SU-DHL-6 (cell line): ENCODE results near the gene WWOX.

Experiments
- H2AFZ ChIP-seq: fragments of 200-600 bp; sonication (generic); 2 replicates; pipeline ENCODE4 v1.6.1; 2014; ENCODE audit warnings: low read depth, mild to moderate bottlenecking, moderate library complexity, mixed read lengths, antibody characterized with exemption, low read length; ENCODE audit not compliant: severe bottlenecking
- H3F3A ChIP-seq: fragments of 200-600 bp; shearing (Covaris generic); 2 replicates; pipeline ENCODE4 v1.6.0; 2016; ENCODE audit warnings: antibody characterized with exemption, mild to moderate bottlenecking; ENCODE audit not compliant: insufficient read depth
- H3K27ac ChIP-seq: fragments of 200-600 bp; sonication (generic); 2 replicates; pipeline ENCODE4 v1.5.1; 2016; ENCODE audit warnings: low read depth, mild to moderate bottlenecking, low read length, moderate library complexity, mixed read lengths
- H3K27me3 ChIP-seq: fragments of 200-600 bp; sonication (generic), shearing (Covaris generic); 2 replicates; pipeline ENCODE4 v1.6.0; 2014; ENCODE audit warnings: mild to moderate bottlenecking, low read length
- H3K36me3 ChIP-seq: fragments of 200-600 bp; sonication (generic); 2 replicates; pipeline ENCODE4 v1.6.1; 2014; ENCODE audit warnings: mild to moderate bottlenecking, low read length, mixed read lengths
- H3K4me2 ChIP-seq: fragments of 300-600, 200-600 bp; shearing (Covaris generic), sonication (generic); 2 replicates; pipeline ENCODE4 v1.6.0; 2014; ENCODE audit warnings: low read length, low read depth, mild to moderate bottlenecking; ENCODE audit not compliant: poor library complexity, severe bottlenecking
- H3K4me3 ChIP-seq: fragments of 200-600 bp; sonication (generic); 2 replicates; pipeline ENCODE4 v1.5.1; 2014; ENCODE audit warnings: antibody characterized with exemption, low read length, mild to moderate bottlenecking, mixed read lengths; ENCODE audit not compliant: insufficient read depth, poor library complexity, severe bottlenecking
- H3K79me2 ChIP-seq: fragments of 200-600 bp; sonication (generic); 2 replicates; pipeline ENCODE4 v1.6.1; 2014; ENCODE audit warnings: mild to moderate bottlenecking, low read length, moderate library complexity; ENCODE audit not compliant: insufficient read depth
- H3K9ac ChIP-seq: fragments of 200-600 bp; sonication (generic); 2 replicates; pipeline ENCODE4 v1.7.0; 2014; ENCODE audit warnings: mild to moderate bottlenecking, low read length
- H3K9me2 ChIP-seq: fragments of 200-600 bp; sonication (generic); replicated peaks from 2 replicates; pipeline ENCODE4 v1.6.1; 2014; ENCODE audit warnings: low read length; ENCODE audit not compliant: insufficient read depth
- H3K9me3 ChIP-seq: fragments of 200-600 bp; sonication (generic); 2 replicates; pipeline ENCODE4 v1.6.1; 2014; ENCODE audit warnings: low read length, mixed read lengths; ENCODE audit not compliant: insufficient read depth
- H4K20me1 ChIP-seq: fragments of 200-600 bp; sonication (generic); 2 replicates; pipeline ENCODE4 v1.6.1; 2014; ENCODE audit warnings: low read depth, mild to moderate bottlenecking, antibody characterized with exemption, low read length, moderate library complexity, mixed read lengths
- CTCF ChIP-seq: fragments of 200-600 bp; sonication (generic); IDR thresholded peaks from one replicate; pipeline ENCODE4 v1.5.1; 2017; ENCODE audit warnings: antibody characterized with exemption, mild to moderate bottlenecking, low read length, moderate library complexity; ENCODE audit not compliant: insufficient read depth, poor library complexity, severe bottlenecking
- EZH2phosphoT487 ChIP-seq: fragments of 200-600 bp; sonication (generic), shearing (Covaris generic); conservative IDR thresholded peaks from 2 replicates; pipeline ENCODE4 v1.6.1; 2018; ENCODE audit warnings: mild to moderate bottlenecking, antibody characterized with exemption, low read length, moderate library complexity, mixed read lengths

The WWOX gene

GRCh38 chr16:78760611-78761010, 661.2 kb downstream of the WWOX start:
- Histone ChIP-seq H3K4me2 (no peak overlapping the region), H3K9me2 (no peaks in the 10 kb centered on the region), H3K36me3 (no peaks in the 10 kb centered on the region), H3K4me3 (no peak overlapping the region), H3K9ac (no peak overlapping the region), H3K27ac (no peak overlapping the region), H3F3A (no peaks in the 10 kb centered on the region), H2AFZ (no peak overlapping the region), H3K9me3 (no peaks in the 10 kb centered on the region), H3K79me2 (no peaks in the 10 kb centered on the region), H4K20me1 (no peaks in the 10 kb centered on the region), H3K27me3 (no peaks in the 10 kb centered on the region)
- TF ChIP-seq CTCF (no peak), EZH2phosphoT487 (no peak)

- no peak for TF ChIP-seq EZH2phosphoT487
- TF ChIP-seq CTCF = no peak
- H3K9ac ChIP-seq = no peak overlapping the region
- H3K36me3 ChIP-seq = no peaks in the 10 kb centered on the region
- H3K9me2 ChIP-seq = no peaks in the 10 kb centered on the region
- no peak overlapping the region for H3K4me3 ChIP-seq
- H2AFZ ChIP-seq = no peak overlapping the region
- H3K27ac ChIP-seq = no peak overlapping the region
- H3K9me3 ChIP-seq = no peaks in the 10 kb centered on the region
- H4K20me1 ChIP-seq = no peaks in the 10 kb centered on the region
- no peaks in the 10 kb centered on the region for H3F3A ChIP-seq
- no peaks in the 10 kb centered on the region for H3K79me2 ChIP-seq
- no peak overlapping the region for H3K4me2 ChIP-seq
- no peaks in the 10 kb centered on the region for H3K27me3 ChIP-seq
These were observed 662.0 kb downstream of the WWOX start for GRCh38 chr16:78761427-78761826.

GRCh38 chr16:78762222-78762621, 662.8 kb downstream of the WWOX start:
- H3F3A ChIP-seq = no peaks in the 10 kb centered on the region
- H4K20me1 ChIP-seq = no peaks in the 10 kb centered on the region
- H2AFZ ChIP-seq = no peak overlapping the region
- no peak overlapping the region for H3K9ac ChIP-seq
- H3K27me3 ChIP-seq = no peaks in the 10 kb centered on the region
- H3K4me2 ChIP-seq = no peak overlapping the region
- H3K36me3 ChIP-seq = no peaks in the 10 kb centered on the region
- H3K4me3 ChIP-seq = no peak overlapping the region
- H3K9me2 ChIP-seq = no peaks in the 10 kb centered on the region
- H3K79me2 ChIP-seq = no peaks in the 10 kb centered on the region
- no peak for TF ChIP-seq EZH2phosphoT487
- no peak for TF ChIP-seq CTCF
- no peak overlapping the region for H3K27ac ChIP-seq
- no peaks in the 10 kb centered on the region for H3K9me3 ChIP-seq
